GM04503 (cell line): ENCODE data around the gene DIP2C.
"Not testable (repeated sequence)": the region's sequence is repeated elsewhere in the genome, so short reads cannot be mapped to it uniquely, and the experiment has no call there.

Experiments used
- DNase-seq: peaks from one replicate; pipeline ENCODE4 v3.0.0-alpha.2; 2012; ENCODE audit warnings: low read depth

Gene DIP2C

DNA sequence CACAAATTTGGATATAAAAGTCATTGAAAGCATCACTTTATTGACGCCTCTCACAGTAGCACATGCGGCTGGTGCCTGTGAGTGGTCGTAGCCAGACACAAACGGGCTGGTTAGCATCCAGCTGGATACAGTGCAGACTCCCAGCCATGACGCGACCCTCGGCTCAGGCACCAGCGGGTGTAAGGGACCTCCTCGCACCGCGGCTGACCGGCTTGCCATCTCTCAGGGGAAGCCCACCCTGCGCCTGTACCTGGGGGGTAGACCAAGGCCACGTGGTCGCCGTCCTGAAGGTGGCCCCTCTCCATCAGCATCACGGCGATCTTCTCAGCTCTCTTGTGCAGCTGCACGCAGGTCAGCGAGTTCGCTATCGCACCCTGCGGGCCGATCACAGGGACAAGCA is 340.4 kb downstream of the DIP2C start:
- DNase-seq: no peak

DNA sequence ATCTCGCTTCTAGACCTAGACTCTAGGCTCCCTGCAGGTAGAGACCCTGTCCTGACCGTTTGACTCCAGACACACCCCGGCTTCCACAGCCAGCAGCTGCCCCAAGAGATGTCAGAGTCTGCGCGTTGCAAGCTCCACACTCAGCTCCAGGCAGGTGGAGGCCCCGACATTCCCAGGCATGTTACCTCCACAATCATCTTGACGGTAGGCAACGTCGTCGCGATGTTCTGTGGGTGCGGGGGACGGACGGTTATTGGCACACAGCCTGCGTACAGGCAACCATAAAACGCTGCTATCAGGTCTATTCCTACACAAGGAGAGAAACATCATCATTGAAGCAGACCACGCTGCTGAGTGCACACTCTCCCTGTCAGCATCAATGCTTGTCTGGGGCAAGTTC is 341.0 kb downstream of the DIP2C start:
- no peak for DNase-seq

DNA sequence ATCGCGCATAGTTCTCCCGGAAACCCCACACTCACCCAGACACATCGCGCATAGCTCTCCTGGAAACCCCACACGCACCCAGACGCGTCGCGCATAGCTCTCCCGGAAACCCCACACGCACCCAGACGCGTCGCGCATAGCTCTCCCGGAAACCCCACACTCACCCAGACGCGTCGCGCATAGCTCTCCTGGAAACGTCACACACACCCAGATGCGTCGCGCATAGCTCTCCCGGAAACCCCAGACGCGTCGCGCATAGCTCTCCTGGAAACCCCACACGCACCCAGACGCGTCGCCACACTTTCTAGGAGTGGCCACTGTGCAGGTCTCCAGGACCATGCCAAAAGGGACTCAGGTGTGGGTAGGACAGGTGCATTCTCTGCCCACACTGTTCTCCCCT is 341.7 kb downstream of the DIP2C start:
- not testable (repeated sequence) for DNase-seq

DNA sequence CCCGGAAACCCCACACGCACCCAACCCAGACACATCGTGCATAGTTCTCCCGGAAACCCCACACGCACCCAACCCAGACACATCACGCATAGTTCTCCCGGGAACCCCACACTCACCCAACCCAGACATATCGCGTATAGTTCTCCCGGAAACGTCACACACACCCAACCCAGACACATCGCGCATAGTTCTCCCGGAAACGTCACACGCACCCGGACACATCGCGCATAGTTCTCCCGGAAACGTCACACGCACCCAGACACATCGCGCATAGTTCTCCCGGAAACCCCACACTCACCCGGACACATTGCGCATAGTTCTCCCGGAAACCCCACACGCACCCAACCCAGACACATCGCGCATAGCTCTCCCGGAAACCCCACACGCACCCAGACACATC is 342.3 kb downstream of the DIP2C start:
- not testable (repeated sequence) for DNase-seq

DNA sequence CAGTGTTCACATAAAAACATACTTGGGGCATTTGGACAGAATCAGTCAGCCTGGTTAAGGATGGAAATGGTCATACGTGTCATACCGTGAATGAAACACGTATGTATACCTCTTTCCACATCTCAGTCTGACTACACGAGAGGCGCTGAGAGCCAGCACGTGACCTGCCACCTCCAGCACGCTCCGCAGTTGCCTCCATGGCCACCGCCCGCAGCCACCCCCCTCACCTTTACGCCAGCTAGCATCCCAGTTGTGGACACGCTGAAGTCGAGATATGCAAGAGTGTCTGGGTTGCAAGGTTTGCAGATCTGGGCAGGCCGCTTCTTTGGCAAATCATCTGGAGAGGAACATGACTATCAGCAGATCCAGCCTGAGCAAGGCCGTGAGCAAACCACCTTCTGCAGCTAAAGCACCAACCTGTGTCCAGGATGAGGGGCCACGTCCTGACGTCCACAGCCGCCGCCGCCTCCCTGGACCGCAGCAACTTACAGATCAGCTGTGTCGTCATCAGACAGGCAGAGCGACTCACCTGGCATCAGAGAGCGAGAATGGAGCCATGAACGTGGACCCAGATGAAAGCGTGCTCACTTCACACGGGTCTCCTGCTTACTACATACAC is 344.8 kb downstream of the DIP2C start:
- no peak for DNase-seq

DNA sequence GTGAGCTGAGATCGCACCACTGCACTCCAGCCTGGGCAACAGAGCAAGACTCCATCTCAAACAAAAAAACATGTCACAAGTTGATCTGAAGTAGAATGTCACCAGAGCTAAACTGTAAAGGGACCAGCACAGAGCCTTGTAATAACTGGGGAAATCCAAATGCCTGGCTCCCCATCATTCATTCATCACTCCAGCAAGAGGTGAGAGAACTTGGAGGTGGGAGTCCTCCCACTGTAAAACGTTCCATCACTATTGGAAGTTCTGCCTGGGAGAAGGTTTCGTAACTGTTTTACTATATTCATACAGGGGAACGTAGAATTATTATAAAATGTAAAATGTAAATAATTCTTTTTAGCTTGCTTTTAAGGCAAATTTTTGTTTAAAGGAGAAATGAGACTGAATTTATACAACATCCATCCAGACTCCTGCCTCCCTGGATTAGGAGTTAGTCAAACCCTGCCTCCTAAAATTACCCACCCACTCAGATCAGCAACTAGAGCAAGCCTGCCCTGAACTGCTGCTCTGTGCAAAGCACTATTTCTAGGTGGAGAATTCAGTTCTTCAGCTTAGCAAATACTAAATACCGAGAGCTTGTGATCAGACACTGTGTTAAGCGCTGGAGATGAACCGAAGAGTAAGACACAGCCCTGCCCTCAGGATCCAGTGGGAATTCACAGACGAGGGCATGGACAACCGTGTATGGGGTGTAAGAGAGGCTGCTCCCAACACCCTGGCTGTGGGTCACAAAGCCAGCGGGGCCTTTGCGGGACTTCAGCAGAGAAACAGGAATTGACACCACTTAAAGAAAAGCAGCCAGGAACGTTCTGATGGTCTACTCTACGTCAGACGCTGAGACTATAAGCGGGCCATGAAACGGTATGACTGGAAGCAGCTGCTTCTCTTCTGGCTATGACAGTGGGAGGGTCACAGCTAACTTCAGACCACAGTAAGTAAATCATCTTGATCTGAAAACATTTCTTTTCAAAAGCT is 345.9 kb downstream of the DIP2C start:
- DNase-seq: no peak

DNA sequence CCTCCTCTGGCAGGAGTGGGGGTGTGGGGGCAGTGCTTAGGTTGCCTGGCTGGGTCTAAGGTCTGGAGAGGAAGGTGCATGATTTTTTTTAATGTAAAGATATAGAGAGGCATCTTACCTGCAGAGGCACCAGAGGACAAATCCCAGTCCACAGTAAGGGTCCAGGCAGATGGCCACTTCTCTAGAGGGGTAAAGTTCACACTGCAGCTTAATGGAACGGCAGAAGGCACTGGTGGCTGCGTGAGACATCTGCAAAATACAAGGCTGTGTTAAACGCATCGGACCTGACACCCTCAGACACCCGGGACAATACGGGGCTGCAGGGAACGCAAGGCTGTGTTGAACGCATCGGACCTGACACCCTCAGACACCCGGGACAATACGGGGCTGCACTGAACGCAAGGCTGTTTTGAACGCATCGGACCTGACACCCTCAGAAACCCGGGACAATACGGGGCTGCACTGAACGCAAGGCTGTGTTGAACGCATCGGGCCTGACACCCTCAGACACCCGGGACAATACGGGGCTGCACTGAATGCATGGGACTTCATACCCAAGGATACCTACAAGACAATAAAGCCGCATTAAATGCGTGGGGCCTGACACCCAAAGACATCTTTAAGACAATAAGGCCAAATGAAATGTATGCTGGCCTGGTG is 348.3 kb downstream of the DIP2C start:
- DNase-seq: no peak

DNA sequence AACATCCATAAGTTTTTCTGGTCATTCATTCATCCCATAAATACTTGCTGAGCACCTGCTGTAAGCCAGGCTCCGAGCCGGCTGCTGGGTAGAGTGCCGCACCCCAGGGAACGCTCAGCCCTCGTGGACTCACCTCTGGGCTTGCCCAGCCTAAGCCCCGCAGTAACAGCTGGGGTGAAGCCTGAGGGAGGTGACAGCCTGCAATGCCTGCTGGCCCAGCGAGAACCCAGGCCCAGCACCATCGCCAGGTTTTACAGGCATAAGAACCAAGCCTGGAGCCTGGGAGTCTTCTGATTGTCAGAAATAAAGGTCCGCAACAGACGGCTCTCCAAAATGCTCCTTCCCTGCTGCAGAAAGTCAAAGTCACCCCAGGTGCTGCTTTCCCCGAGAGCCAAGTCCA is 348.8 kb downstream of the DIP2C start:
- no peak for DNase-seq

DNA sequence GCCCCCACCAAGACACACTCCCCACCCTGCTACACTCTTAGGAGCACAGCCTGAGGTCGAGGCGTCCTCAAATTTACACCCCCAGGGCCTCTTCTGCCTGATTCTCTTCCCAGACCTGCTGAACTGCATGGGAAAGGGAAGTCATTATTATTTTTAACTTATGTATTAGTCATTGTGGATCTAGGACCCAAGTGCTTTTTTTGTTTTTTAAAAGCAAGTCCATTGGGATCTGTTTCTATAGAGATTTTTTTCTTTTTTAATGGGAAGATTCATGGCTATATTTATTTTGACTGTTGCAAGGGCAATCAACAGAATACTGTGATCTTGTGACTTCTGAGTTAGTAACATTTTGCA is 350.5 kb downstream of the DIP2C start:
- no peak for DNase-seq

DNA sequence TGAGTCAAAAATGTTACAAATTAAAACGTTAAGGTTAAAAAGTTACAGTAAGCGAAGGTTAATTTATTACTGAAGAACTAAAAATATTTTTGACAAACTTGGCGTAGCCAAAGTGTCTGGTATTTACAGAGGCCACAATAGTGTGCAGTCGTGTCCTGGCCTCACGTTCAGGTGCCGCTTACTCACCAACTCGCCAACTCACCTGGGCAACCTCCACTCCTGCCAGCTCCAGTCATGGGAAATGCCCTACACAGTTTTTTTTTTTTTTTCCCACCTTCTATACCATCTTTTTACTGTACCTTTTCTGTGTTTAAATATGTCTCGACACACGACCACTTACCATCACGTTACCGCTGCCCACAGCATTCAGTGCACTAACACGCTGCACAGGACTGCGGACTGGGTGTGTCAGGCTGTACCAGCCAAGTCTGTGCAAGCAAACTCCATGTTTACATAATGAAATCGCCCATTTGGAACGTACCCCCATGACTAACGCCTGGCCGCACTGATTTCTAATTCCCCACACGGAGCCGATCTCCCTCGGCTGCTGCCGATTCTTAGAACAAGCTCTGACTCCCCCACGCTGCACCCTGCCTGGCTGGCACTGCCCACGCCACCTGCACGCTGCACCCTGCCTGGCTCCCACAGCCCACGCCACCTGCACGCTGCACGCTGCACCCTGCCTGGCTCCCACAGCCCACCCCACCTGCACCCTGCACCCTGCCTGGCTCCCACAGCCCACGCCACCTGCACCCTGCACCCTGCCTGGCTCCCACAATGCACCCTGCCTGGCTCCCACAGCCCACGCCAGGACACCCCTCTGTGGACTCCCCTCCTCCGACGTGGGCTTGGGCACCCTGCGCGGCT is 351.1 kb downstream of the DIP2C start:
- no peak for DNase-seq

DNA sequence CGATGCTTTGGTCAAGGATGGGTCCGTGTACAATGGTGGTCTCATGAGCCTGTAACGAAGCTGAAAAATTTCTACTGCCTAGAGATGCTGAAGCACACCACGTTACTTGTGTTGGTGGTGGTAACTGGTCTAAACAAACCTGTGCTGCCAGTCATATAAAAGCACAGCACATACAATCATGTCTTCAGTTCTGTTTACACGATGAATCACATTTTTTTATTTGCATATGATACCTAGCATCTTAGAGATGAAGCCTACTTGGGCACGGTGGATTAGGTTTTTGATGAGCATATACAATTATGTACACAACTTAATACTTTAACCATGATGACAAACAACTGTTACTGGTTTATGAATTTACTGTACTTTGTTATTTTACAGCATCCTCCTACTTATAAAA is 353.2 kb downstream of the DIP2C start:
- DNase-seq: no peak

DNA sequence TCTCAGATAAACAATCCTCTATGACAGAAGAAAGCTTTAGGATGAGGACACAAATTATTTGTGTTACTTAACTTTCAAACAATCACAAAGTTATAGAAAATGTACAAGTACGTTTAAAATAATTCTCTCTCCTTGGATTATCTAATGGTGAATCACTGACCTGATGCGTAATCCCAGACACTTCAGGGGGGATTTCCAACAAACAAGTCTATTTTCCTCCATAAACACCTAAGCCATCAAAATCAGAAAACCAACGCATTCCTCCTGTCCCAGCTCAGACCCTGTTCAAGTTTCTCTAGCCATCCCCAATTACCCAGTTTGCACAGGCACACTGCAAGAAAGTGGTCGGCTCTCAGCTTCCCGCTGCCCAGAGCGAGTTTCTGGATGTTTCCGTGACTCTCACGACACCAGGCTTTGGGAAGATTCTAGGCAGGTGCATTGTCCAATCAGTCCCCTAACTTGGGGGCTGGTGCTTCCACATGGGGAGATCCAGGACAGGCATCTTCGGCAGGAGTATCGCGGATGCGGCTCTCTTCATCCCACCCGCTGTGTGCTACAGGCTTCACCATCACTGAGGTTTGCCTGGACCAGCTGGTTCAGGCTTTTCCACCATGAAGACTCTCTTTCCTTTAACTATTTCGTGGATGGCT is 354.2 kb downstream of the DIP2C start:
- no peak for DNase-seq

DNA sequence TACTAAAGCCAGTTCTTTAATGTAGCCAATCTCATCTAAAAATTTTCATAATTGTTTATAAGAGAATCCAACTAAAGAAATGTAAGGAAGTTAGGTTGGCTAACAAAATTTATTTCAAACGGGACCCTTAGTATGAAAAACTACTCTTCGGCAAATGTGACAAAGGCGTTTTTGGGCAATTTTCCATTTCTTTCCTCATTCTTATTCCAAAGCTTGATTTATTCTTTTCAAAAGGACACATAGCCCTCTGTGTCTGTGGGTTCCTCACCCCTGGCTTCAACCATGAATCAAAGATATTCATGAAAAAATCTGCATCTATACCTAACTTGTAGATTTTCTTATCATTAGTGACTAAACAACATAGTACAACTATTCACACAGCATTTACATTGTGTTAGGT is 358.3 kb downstream of the DIP2C start:
- no peak for DNase-seq

DNA sequence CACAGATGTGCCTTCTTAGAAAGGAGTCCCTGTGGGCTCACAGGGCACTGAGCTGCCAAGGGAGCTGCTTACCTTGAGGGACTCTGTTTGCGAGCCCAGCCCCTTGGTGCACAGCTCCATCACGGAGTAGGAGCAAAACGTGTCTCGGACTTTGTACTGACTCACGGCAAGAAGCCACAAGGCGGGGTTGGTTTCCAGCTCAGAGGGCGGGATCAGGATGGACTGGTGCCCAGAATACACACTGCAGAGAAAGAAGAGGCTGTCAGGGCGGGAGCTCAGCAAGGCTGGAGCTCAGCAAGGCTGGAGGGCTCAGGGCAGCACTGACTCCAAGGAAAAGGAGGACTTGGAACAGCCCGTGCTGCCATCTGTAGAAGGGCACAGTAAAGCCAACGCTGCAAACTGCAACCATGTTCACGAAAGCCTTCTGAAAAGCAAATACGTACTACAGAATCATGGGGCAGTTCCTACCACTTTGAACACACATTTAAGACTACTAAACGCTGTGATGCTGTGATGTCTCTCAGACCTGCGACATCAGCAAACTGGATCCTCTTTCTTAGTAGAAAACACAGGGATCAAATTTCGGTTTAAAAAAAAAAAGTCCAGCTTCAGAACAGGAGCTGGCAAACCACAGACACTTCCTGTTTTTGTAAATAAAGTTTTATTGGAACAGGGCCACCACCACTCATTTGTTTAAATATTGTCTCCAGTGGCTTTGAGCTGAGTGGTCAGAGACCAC is 359.9 kb downstream of the DIP2C start:
- DNase-seq: peak; percentile 81

DNA sequence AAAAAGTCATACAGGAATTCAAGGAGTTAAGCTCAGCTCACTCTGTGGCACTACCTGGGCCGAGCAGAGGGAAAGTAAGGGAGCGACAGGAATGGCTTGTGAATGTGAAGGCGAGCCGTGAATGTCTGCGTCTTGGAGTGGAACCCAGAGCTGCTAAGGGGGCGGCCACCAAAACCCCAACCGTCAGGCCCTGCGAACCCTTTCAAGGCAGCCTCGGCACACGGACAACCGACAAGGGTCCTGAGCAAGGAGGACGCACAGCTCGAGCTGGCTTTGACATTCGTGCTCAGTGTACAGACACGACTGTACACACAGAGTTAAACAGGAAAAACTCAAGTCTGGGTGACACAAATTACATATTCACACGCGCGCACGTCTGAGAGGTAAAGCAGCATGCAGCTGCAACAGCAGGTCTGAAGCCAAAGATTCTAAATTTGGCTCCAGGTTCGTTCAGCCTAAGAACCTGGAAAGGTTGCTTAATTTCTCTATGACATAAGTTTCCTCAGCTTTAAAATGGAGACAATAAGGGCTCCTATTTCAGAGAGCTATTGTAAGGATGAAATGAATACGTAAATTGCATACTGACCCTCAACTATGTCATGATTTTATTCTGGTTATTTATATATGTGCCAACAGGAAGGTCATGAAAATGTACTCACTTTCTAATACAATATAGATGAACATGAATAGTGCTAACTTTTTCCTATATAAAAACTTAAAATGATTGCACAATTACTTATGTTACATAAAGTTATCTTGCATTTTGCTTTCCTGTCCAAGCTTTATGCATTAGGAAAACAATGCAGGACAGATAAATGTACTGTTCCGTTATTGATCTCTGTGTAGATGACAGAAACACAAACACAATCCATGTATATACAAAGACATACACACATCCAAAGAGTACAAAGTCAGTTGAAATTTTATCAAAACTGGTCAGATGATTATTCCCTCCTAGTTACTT is 361.3 kb downstream of the DIP2C start:
- no peak for DNase-seq

DNA sequence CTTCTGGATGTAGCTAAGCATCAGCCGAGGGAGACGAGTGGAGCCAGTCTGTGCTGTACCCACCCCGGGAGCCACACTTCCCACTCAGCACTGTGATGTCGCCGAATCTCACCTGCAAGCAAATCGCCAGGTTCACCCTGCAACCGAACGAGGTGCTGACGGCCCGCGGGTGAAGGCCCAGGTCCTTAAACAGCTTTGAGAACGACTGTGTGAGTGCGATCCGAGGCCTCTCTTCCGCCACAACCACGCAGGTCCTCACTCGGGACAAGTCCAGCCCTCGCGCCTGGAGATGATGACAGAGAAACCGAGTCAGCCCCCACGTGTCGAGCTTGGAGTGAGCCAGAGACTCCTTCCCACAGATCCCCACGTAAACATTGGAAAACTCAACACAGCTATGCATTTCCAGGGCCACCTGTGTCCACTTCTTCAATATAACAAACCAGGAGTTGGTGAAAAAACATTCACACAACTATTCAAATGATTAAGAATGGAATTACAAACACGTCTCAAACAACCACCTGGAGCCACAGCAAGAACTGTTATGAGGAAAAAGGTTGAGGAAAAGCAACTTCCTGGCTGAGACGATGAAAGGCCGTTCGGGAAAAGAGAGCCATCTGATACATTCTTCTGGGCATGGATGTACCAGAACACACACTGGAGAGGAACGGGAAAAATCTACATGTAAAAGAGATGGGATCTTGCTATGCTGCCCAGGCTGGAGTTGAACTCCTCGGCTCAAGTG is 362.4 kb downstream of the DIP2C start:
- DNase-seq: no peak

DNA sequence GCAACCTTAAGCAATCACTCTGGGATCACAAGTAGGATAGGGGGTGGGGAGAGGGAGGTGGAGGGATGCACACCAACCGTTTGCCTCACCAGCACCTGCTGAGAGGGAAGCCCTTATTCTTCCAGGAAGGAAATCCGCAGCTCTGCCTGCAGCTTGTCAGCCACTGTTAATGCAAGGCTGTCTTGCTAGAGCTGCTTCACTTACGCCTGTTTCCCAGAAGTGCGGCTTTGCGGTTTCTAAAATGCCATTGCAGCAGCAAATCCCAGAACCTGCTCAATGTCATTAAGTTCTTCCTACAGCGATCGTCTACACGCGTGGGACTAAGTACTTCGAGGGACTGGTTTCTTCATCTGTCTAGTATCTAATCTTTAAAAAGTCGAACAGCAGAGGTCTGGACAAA is 363.1 kb downstream of the DIP2C start:
- DNase-seq: no peak

DNA sequence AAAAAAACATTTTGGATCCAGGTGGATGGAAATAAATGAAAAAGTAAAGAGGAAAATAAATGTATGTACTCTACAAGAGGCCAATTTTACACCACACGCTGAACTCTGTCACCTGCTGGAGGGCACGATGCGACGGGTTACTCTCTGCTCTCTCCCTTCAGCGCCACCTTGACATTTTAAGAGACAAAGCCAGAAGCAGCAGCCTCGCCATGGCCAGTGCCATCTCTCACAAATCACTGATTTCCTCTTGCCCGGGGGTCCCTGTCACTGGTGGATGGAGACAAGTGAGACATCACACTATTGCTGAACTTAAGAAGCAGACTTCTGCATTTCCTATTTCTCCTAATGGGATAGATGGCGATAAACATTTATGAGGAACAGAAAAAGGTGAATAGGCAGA is 364.2 kb downstream of the DIP2C start:
- DNase-seq: no peak

DNA sequence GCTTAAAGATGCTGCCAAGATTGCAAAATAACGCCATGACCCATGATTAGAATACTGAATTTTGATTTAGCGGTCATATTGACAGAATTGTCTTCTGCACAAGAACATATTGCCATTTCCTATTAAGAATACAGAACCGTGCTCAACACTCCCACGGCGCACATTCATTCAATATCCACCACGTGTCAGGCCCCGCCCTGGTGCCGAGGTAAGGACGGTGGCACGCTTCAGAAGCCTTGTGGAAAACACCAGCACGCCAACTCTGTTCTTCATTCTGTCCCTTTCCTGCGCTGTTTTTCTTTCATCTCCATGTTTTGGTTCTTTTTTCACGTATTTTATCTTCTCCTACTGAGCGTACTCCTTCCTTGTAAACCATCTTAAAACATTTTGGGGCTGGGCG is 364.9 kb downstream of the DIP2C start:
- no peak for DNase-seq
